Measurements from ENCODE around the gene MAGOH.

The MAGOH gene

DNA sequence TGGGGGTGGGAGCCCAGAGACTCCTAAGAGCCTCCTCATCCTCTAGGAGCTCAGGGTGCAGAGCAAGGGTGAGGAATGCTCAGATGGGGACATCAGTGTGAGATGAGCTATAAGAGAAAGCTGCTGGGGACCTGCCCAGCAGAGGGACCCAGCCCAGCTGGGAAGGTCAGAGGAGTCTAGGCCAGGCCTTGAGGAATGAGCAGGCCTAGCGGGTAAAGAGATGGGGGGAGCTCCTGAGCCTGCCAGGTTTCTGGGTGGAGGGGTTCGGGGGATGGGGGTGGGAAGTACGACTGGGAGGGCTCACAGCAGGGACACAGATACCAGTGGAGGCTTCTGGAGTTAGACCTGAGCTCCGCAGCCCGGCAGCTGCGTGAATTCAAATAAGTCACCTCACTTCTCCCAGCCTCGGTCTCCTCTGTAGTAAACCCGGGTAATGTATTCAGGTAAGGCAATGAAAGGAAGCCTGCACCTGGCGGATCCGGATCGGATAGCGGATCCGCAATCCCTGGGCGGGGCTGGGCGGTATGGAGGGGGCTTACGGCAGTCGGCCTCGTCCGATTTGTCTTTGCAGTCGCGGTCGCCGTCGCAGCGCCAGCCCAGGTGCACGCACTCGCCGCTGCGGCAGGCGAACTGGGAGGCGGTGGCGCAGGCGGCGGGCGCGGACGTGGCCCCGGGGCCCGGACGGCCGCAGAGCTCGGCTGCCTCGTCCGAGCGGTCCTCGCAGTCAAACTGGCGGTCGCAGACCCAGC is 38.0 kb upstream of the MAGOH start:
- no peak for TF ChIP-seq ZNF274 (IDR thresholded peaks at IDR 0.05; ENCODE audit: low read depth, low read length)
- no peak overlapping the region for H3K4me3 ChIP-seq (ENCODE audit: low read length)

DNA sequence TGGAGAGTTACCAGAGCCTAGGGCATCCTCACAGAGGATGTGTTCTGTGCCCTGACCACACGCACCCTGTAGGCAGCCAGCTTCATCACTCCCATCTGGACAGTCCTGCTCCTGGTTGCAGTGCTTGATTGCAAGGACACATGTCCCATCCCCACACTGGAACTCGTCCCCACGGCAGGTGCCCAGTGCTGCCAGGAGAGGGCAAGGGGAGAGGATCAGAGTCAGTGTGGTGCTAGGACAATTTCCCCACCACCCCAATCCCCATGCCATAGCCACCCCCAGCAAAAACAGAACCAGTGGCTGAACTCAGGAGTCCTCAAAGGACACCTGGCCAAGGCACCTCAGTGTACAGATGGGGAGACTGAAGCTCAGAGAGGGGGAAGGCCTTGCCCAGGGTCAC is 37.2 kb upstream of the MAGOH start:
- no peak overlapping the region for H3K4me3 ChIP-seq (ENCODE audit: low read length)

DNA sequence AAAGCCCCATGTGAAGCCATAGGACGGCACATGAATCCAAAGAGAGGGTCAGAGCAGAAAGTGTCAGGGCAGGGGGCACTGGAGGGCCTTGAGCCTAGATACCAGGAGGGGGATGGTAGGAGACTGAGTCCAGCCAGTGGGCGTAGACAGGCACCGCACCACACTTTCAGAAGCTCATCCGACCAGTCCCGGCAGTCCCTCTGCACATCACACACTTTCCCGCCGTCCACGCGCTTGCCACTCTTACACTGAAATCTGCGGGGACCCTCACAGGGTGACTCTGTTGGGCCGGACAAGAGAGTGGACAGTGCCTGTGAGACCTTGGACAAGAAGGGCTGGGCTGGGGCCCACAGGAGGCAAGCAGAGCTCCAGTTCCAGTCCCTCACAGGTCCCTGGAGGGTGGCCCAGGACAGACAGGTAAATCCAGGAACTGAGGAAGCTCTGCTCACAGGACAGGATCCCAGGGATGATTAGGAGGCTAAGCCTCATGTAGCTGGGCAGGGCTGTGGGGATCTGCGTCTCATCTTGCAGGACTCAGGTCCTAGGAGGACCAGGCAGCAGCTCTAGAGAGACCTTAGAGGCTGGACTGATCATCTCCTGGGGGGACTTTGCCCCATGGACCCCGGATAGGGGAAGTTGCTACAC is 36.3 kb upstream of the MAGOH start:
- H3K4me3 ChIP-seq (ENCODE audit: low read length) = no peak overlapping the region
- no peak for TF ChIP-seq ZNF274 (IDR thresholded peaks at IDR 0.05; ENCODE audit: low read depth, low read length)

More for the DNA sequence above, 37.2 kb upstream of the MAGOH start:
- TF ChIP-seq ZNF274 (IDR thresholded peaks at IDR 0.05; ENCODE audit: low read depth, low read length) = no peak

DNA sequence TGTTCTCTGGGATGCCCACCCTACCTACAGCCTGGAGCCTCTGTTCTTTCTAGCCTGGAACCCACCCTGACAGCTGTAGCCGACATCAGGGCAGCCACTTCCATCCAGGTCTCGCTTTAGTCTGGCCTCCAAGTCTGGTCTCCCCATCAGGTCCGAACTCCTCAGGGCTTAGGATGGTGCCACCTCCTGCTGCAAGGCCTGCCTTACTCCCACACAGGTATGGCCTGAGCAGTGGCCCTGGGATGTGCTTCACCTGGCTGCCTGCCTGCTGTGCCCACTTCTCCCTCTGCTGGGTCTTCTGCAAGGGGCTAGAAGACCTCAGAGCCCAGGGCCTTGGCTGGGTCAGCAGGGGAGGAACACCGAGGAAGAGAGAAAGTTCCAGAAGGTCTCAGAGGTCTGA is 35.7 kb upstream of the MAGOH start:
- H3K4me3 ChIP-seq (ENCODE audit: low read length) = no peak overlapping the region
- no peak for TF ChIP-seq ZNF274 (IDR thresholded peaks at IDR 0.05; ENCODE audit: low read depth, low read length)

DNA sequence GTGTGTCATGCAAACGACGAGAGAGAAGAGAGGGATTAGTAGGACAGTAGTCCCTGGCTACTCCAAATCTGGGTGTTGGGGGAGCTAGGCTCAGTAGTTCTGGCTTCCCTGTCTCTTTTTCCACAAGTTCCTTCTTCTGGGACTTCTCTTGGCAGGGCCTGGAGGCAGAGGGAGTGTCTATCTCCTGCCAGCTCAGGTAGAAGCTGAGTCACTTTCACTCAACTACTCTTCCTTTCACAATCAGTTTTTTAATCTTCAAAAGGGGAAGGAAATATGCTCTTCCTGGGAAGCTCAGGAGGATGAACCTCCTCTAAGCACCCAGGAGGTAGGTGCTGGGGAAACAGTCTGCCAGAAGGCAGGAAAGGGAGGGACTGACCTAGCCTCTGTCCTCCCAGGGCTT is 35.2 kb upstream of the MAGOH start:
- no peak overlapping the region for H3K4me3 ChIP-seq (ENCODE audit: low read length)
- TF ChIP-seq ZNF274 (IDR thresholded peaks at IDR 0.05; ENCODE audit: low read depth, low read length) = no peak

DNA sequence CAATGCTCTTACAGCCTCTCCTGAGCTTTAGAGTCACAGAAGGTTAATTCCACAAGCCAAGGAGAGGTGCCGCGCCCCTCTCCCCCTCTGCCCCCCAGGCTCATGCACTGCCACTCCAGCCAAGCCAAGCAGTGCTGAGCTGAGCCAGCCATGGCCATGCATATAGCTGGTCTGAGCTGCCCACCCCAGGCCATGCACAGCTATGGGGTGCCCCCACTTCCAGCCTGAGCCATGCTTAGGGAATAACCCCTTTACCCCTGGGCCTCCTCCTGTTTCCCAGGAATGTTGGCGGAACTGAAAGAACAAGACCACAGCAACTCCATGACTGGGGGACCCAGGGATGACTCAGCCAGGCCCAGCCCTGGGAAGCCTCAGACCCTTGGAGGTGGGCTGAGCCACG is 34.0 kb upstream of the MAGOH start:
- H3K4me3 ChIP-seq (ENCODE audit: low read length) = no peak overlapping the region
- no peak for TF ChIP-seq ZNF274 (IDR thresholded peaks at IDR 0.05; ENCODE audit: low read depth, low read length)

DNA sequence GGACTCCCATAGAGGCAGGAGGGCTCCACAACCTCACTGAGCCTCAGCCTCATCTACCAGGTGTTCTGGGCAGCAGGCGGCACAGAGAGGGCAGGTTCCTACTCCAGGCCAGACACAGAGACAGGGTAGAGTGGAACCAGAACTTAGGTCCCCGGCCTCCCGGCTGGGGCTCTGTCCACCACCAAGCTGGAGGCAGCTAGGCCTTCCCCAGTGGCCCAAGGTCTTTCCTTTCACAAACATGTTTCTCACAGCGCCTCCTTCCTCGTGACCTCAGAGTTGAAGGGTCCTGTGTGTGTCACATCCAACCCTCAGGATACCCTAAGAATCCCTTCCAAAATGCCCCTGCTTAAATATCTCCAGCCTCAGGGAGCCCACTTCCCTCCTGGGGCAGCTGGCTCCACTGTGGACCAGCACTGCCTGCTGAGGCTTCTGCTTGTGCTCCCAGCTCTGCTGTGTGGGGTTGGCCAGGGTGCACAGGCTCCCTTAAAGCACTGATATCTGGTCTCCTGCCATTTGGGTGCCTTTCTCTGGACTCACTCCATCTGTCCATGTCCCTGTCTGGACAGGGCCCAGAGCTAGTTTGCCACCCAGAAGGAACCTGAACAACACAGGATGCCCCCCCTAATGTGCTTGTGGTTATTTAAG is 33.2 kb upstream of the MAGOH start:
- no peak overlapping the region for H3K4me3 ChIP-seq (ENCODE audit: low read length)
- no peak for TF ChIP-seq ZNF274 (IDR thresholded peaks at IDR 0.05; ENCODE audit: low read depth, low read length)

DNA sequence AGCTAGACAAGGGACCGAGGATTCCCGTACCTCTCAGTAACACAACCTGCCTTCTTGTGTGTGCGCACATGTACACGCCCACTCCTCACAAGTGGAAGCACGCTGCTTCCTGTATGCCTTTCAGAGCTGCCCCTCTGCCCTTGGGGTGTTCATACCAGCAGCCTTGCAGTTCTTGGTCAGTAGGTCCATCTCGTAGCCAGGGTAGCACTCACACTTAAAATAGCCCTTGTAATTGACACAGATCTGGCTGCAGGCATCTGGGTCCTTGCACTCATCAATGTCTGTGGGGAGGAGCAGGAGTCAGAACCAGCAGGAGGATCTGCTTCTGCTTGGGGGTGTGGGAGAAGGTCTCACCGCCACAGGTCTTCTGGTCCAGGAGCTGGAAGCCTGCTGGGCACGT is 32.6 kb upstream of the MAGOH start:
- H3K4me3 ChIP-seq (ENCODE audit: low read length) = no peak overlapping the region
- TF ChIP-seq ZNF274 (IDR thresholded peaks at IDR 0.05; ENCODE audit: low read depth, low read length) = no peak

DNA sequence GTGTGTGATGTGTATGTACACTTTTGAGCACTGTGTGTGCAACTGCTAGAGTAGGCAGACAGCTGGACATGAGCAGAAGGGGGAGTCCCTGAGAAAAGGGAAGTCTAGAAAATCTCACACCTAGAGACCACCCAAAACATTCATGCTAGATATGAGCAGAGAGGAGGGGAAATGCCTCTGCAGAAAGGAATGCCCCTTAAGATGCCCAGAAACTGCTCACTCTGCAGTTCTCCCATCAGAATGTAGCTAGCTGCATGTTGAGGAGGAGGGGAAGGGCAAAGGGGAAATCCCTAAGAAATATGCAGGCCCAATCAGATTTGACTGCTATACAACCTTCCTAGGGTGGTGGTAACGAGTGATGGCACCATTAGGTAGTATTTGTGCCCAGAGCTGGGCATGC is 31.8 kb upstream of the MAGOH start:
- no peak for TF ChIP-seq ZNF274 (IDR thresholded peaks at IDR 0.05; ENCODE audit: low read depth, low read length)

DNA sequence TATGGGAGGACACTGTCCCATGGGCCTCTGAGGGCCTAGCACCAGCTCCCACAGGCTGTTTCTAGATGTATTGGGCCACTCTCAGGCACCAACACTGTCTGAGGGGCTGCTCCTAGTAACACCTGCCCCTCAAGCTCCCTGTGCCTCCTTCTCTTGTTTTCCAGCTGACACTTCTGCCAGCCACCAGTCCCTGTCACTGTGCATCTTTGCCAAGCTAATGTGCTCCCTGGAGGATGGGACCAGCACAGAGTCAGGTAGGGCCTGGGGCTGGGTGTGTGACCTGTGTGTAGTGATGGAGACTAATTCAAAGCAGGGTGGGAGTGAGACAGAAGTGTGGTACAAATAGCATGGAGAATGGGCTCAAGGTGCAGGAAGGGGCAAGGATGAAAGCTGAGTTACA is 29.4 kb upstream of the MAGOH start:
- no peak overlapping the region for H3K4me3 ChIP-seq (ENCODE audit: low read length)
- TF ChIP-seq ZNF274 (IDR thresholded peaks at IDR 0.05; ENCODE audit: low read depth, low read length) = no peak

More for the DNA sequence above, 31.8 kb upstream of the MAGOH start:
- H3K4me3 ChIP-seq (ENCODE audit: low read length) = no peak overlapping the region

DNA sequence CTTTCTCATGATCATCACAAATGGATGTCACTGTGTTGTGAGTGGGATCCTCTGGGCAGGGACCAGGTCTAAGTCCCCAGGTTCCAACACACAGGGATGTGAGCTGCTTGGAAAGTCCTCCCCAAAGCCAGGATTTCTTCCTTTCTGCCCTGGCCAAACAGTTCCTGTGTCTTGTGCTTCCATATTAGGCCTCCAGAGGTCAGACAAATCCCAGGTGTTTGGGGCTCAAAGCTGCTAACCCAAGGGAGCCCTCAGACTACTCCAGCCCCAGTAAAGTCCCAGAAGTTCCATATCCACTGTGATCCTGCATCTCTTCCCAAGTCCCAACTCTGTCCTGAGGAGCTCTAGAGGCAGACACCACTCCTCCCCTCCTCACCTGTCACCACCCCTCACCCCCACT is 27.7 kb upstream of the MAGOH start:
- H3K4me3 ChIP-seq (ENCODE audit: low read length) = no peak overlapping the region
- TF ChIP-seq ZNF274 (IDR thresholded peaks at IDR 0.05; ENCODE audit: low read depth, low read length) = no peak

DNA sequence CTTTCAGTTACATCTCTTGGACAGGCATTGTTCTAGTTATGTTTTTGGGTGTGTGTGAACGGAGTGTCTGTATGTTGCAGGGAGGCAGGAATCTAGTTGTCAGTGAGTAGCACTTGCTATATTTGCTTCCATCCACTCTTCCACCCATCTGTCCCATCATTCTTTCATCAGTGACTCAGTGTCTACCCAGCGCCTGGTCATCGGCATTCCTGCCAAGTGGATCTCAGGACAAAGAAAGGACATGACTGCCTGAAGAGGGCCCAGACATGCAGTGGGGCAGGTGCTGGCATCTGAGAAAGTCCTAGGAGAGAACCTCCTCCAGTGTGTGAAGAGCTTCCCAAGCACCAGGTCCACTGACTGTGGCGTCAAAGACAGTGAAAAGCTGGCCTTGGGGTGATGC is 27.3 kb upstream of the MAGOH start:
- H3K4me3 ChIP-seq (ENCODE audit: low read length) = no peak overlapping the region
- no peak for TF ChIP-seq ZNF274 (IDR thresholded peaks at IDR 0.05; ENCODE audit: low read depth, low read length)

DNA sequence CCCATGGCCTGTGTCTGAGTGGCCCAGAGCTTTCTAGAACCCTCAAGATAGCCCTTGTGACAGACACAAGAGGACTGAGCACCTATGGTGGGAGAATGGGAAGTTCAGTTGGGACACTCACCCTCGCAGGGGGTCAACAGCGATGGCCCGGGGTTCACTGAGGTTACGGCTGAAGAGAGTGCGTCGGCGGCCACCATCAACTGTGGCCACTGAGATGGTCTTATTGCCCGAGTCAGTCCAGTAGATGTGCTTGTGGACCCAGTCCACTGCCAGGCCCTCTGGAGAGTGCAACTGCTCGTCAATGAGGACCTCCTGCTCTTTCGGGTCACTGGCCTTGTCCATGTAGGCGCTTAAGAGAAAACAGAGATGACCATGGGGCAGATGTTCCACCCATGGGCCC is 25.7 kb upstream of the MAGOH start:
- H3K4me3 ChIP-seq (ENCODE audit: low read length) = no peak overlapping the region
- TF ChIP-seq ZNF274 (IDR thresholded peaks at IDR 0.05; ENCODE audit: low read depth, low read length) = no peak

DNA sequence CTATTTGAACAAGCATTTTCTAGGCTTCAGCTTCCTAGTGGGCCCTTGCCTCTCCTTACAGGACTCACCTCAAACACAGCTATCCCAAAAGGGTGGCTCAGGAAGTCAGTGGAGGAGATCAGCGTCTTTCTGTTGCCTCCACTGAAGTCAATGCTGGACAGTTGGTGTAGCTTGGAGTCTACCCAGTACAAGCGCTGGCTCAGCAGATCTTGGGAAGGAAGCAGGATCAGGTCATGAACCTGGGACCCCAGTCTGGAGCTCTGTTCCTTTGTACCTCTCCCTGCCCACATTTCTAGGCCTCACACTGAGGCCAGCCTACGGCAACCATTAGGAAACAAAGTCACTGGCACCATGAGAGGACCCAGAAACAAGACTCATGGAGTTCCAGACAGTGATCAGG is 23.7 kb upstream of the MAGOH start:
- no peak for TF ChIP-seq ZNF274 (IDR thresholded peaks at IDR 0.05; ENCODE audit: low read depth, low read length)
- no peak overlapping the region for H3K4me3 ChIP-seq (ENCODE audit: low read length)

DNA sequence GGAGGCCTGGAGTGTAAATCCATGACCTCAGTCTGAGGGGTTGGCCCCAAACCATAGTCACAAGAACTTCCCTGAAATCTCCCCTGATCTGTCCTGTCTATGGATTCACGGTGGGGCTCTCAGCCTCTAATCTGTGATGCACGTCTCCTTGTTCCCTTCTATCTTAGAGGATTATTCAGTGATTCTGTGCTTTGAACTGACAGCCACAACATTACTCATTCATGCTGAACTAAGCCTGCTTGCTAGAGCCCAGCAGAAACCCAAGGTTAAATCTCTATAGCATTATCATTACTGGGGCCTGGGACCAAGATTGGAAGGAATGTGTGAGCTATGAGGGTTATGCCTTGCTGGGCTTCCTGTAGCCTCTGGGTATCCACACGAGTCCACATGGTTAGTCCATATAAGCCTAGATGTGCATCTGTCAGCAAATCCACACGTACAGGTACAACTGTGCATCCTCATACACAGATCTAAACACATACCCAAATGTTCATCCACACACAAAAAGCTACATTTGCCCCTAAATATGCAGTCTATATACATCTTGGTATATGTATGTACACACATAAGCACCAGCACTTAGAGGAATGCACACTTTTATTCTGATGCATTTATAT is 22.4 kb upstream of the MAGOH start:
- no peak overlapping the region for H3K4me3 ChIP-seq (ENCODE audit: low read length)
- TF ChIP-seq ZNF274 (IDR thresholded peaks at IDR 0.05; ENCODE audit: low read depth, low read length) = no peak
